Bronchial epithelial cell (primary cell): ENCODE data around the gene NRAS. TPM values are rescaled to one million over a fixed set of nuclear protein-coding genes. Genes with fewer than 3 reads are reported as not detected.

Experiments
- DNase-seq: peaks from one replicate; pipeline ENCODE4 v3.0.0-alpha.2; 2010; ENCODE audit warnings: low read depth
- FAIRE-seq: peaks from 2 replicates; lab custom pipeline; 2011; peaks lifted over from hg19 to GRCh38; lab: Jason Lieb, UNC
- H3K27me3 ChIP-seq: 2 replicates; pipeline ENCODE4 v1.5.1; 2011; ENCODE audit warnings: low read length; ENCODE audit not compliant: control insufficient read depth, insufficient read depth
- H3K36me3 ChIP-seq: 2 replicates; pipeline ENCODE4 v1.5.1; 2011; ENCODE audit warnings: low read length; ENCODE audit not compliant: control insufficient read depth, insufficient read depth
- H3K4me3 ChIP-seq: 2 replicates; pipeline ENCODE4 v1.5.1; 2011; ENCODE audit warnings: mild to moderate bottlenecking, low read depth, low read length, control low read depth
- CTCF ChIP-seq: IDR thresholded peaks from 2 replicates; pipeline ENCODE4 v1.5.1; 2011; ENCODE audit warnings: mild to moderate bottlenecking, moderate library complexity, low read length, control low read depth, inconsistent platforms; ENCODE audit not compliant: insufficient read depth, severe bottlenecking
- total RNA-seq: library from RNA; depleted of rRNA; stranded (reverse); fragments of >200 nt; gene quantifications from 2 replicates; pipeline ENCODE4 v1.2.1, GENCODE V29; 2014

The NRAS gene
- total RNA-seq, 1 donor from 2014 or later = 78.2 TPM

GRCh38 chr1:114707604-114708003 is 9.0 kb downstream of the NRAS start:
- no peak for DNase-seq
- Histone ChIP-seq H3K27me3 (no peaks in the 10 kb centered on the region), H3K36me3 (peaks cover 12% of the 10 kb centered on the region), H3K4me3 (no peak overlapping the region)
- FAIRE-seq = no peak
- no peak for TF ChIP-seq CTCF

DNA sequence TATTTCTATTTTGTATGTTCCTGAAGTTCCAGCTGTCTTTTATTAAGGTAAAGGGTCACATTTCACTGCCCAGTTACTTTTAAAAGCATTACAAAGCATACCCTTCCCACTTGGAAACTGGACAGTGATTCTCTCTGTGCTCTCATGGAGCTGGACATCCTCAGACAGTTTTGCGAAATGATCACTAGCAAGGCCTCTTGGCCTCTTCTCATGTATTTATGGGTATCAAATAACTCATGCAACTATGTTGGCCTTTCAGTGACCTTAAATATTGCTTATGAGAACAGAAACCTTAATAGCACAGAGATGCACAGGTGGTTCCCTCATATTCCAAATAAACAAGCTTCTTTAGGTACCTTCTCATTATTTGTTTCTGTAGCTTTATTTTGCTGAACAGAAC is 13.3 kb downstream of the NRAS start:
- DNase-seq = no peak
- FAIRE-seq = no peak
- Histone ChIP-seq H3K4me3 (no peak overlapping the region), H3K27me3 (no peaks in the 10 kb centered on the region), H3K36me3 (peaks cover 4% of the 10 kb centered on the region)
- no peak for TF ChIP-seq CTCF

DNA sequence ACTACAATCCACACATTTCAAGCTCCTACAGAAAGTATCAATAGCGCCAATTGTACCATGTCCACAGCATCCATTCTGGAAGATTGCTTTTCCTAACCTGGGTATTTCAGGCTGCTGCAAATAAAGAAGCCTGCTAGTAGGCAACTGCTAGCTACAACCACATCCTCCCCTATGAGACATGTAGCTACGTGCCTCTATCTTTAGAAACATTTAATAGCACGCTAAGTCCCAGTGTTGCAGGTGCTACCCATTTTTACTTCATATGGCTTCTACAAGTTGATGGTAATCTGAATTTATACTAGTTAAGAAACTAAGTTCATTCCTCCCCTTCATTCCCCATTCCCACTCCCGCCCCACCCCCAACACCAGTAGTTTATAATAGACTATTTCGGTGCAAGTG is 13.8 kb downstream of the NRAS start:
- H3K27me3 ChIP-seq = no peaks in the 10 kb centered on the region
- H3K4me3 ChIP-seq = no peak overlapping the region
- peaks cover 3% of the 10 kb centered on the region for H3K36me3 ChIP-seq
- FAIRE-seq (no peak), DNase-seq (peak; percentile 44)
- no peak for TF ChIP-seq CTCF

- no peak overlapping the region for H3K4me3 ChIP-seq
- FAIRE-seq = no peak
- no peaks in the 10 kb centered on the region for H3K27me3 ChIP-seq
- TF ChIP-seq CTCF = no peak
- H3K36me3 ChIP-seq = peaks cover 1% of the 10 kb centered on the region
- no peak for DNase-seq
These were observed 14.6 kb downstream of the NRAS start for GRCh38 chr1:114701931-114702330.

GRCh38 chr1:114700036-114700600 is 16.5 kb downstream of the NRAS start:
- H3K36me3 ChIP-seq = no peaks in the 10 kb centered on the region
- no peak for FAIRE-seq
- no peaks in the 10 kb centered on the region for H3K27me3 ChIP-seq
- TF ChIP-seq CTCF = no peak
- no peak for DNase-seq
- H3K4me3 ChIP-seq = no peak overlapping the region

- no peak for DNase-seq
- TF ChIP-seq CTCF = no peak
- H3K27me3 ChIP-seq = no peaks in the 10 kb centered on the region
- H3K4me3 ChIP-seq = no peak overlapping the region
- H3K36me3 ChIP-seq = no peaks in the 10 kb centered on the region
- FAIRE-seq = no peak
These were observed 19.8 kb downstream of the NRAS start for GRCh38 chr1:114696810-114697209.
